BJ (cell line): ENCODE data around the gene KCTD13. TPM values are rescaled to one million over a fixed set of nuclear protein-coding genes. Genes with fewer than 3 reads are reported as not detected.

ENCODE experiments used
- CTCF ChIA-PET: fragments of 350-600 bp; formaldehyde crosslinking; extraction: SDS; loops from one replicate; lab custom pipeline; 2021; ENCODE audit warnings: antibody characterized with exemption, inconsistent platforms; lab: Yijun Ruan, JAX
- POLR2A ChIA-PET: fragments of 300-600 bp; sonication (Branson Sonifier 250); formaldehyde crosslinking; extraction: SDS; loops from one replicate; lab custom pipeline; 2021; ENCODE audit warnings: antibody characterized with exemption; lab: Charles Lee
- DNase-seq: peaks from one replicate; pipeline ENCODE4 v3.0.0-alpha.2; 2011; ENCODE audit warnings: low read depth
- H3K27me3 ChIP-seq: 2 replicates; pipeline ENCODE4 v1.6.0; 2011; ENCODE audit warnings: low read length; ENCODE audit not compliant: control insufficient read depth, insufficient read depth
- H3K36me3 ChIP-seq: 2 replicates; pipeline ENCODE4 v1.5.1; 2011; ENCODE audit warnings: low read length; ENCODE audit not compliant: control insufficient read depth, insufficient read depth
- H3K4me3 ChIP-seq: 2 replicates; pipeline ENCODE4 v1.5.1; 2011; ENCODE audit warnings: low read depth, mild to moderate bottlenecking, control low read depth, low read length
- CTCF ChIP-seq: IDR thresholded peaks from 2 replicates; pipeline ENCODE4 v1.5.1; 2011; ENCODE audit warnings: low read depth, mild to moderate bottlenecking, control low read depth, inconsistent platforms, low read length, moderate library complexity; ENCODE audit not compliant: insufficient read depth
- polyA plus RNA-seq: library from polyadenylated mRNA; depleted of rRNA; stranded (reverse); fragments of >200 nt; gene quantifications from 2 replicates; pipeline ENCODE4 v1.2.3, GENCODE V29; 2011

The KCTD13 gene
- polyA plus RNA-seq, 1 experiment, result 12.3 TPM

GRCh38 chr16:29898135-29898803, 27.8 kb downstream of the KCTD13 start:
- ChIA-PET CTCF (interaction anchor here (1.3 to 2.0 kb wide), 2 partner anchors 10 to 50 kb away, joined by 3 to 7 read pairs; no protein-coding TSS in a partner anchor), POLR2A (no interaction called here)
- no peak for TF ChIP-seq CTCF
- Histone ChIP-seq H3K36me3 (no peaks in the 10 kb centered on the region), H3K27me3 (peaks cover 2% of the 10 kb centered on the region), H3K4me3 (peak overlapping the region; percentile 84)
- DNase-seq, result no peak

DNA sequence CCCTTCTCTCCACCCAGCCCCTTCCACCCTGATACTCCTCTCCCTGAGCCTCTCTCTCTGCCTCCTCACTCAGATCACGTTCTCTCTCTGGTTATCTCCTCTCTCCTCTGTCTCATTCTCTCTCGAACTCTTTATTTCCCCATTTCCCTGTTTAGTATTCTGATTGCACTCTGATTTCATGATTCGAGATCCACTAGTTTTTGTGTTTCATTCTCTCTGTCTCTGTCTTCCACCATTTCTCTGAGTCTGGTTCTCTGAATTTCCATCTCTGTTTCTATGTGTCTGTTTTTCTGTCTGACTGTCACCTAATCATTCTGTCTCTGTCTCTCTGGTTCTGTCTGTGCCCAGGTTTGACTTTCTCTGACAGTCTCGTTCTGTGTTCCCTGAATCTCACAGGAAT, 28.7 kb downstream of the KCTD13 start:
- no peak for TF ChIP-seq CTCF
- DNase-seq, result no peak
- no peak overlapping the region for H3K4me3 ChIP-seq
- peaks cover 2% of the 10 kb centered on the region for H3K27me3 ChIP-seq
- POLR2A ChIA-PET, result no interaction called here
- H3K36me3 ChIP-seq, result no peaks in the 10 kb centered on the region
- CTCF ChIA-PET, result no interaction called here

GRCh38 chr16:29896841-29897240, 29.2 kb downstream of the KCTD13 start:
- H3K4me3 ChIP-seq, result no peak overlapping the region
- ChIA-PET POLR2A (no interaction called here), CTCF (no interaction called here)
- DNase-seq, result no peak
- H3K27me3 ChIP-seq, result peaks cover 2% of the 10 kb centered on the region
- no peak for TF ChIP-seq CTCF
- H3K36me3 ChIP-seq, result no peaks in the 10 kb centered on the region

GRCh38 chr16:29894352-29894751, 31.7 kb downstream of the KCTD13 start:
- no peak for TF ChIP-seq CTCF
- POLR2A ChIA-PET, result no interaction called here

DNA sequence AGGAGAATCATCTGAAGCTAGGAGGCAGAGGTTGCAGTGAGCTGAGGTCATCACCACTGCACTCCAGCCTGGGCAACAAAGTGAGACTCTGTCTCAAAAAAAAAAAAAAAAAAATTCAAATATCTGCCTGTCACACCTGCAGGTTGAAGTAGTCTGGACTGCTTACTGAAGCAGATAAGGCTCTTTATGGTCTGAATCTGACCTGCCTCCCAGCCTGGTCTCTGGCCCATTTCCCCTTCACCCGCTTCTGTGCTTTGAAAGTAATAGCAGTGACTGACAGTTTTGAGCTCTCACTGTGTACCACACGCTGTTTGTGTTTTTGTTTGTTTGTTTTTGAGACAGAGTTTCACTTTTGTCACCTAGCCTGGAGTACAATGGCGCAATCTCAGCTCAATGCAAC, 32.5 kb downstream of the KCTD13 start:
- H3K27me3 ChIP-seq, result peaks cover 2% of the 10 kb centered on the region
- TF ChIP-seq CTCF, result no peak
- CTCF ChIA-PET, result no interaction called here
- POLR2A ChIA-PET, result no interaction called here
- no peak for DNase-seq
- no peaks in the 10 kb centered on the region for H3K36me3 ChIP-seq
- H3K4me3 ChIP-seq, result no peak overlapping the region

More at GRCh38 chr16:29894352-29894751, 31.7 kb downstream of the KCTD13 start:
- CTCF ChIA-PET, result interaction anchor here (0.6 kb wide), 1 partner anchor 921 kb away, joined by 3 read pairs; no protein-coding TSS in a partner anchor
- DNase-seq, result no peak
- Histone ChIP-seq H3K36me3 (no peaks in the 10 kb centered on the region), H3K4me3 (no peak overlapping the region), H3K27me3 (peaks cover 2% of the 10 kb centered on the region)
